Measurements from ENCODE around the gene NETO1.

The NETO1 gene

GRCh38 chr18:72774914-72775313 is 92.9 kb downstream of the NETO1 start (continued):
- no peak for TF ChIP-seq ZNF639 (tag by site-specific recombination; IDR thresholded peaks at IDR 0.05)
- TF ChIP-seq GLIS1 (tag by site-specific recombination; IDR thresholded peaks at IDR 0.05), result no peak
- no peak for TF ChIP-seq FEZF1 (tag by site-specific recombination; IDR thresholded peaks at IDR 0.05)
- TF ChIP-seq ZNF707 (tag by site-specific recombination; IDR thresholded peaks at IDR 0.05), result no peak
- TF ChIP-seq ZBTB11 (tag by site-specific recombination; conservative IDR thresholded peaks at IDR 0.05; ENCODE audit: low read depth), result no peak
- TF ChIP-seq PRDM10 (tag by site-specific recombination; IDR thresholded peaks at IDR 0.05), result no peak
- TF ChIP-seq ZNF248 (tag by site-specific recombination; IDR thresholded peaks at IDR 0.05), result no peak
- no peak for TF ChIP-seq ZNF76 (tag by site-specific recombination; IDR thresholded peaks at IDR 0.05; ENCODE audit: borderline replicate concordance, low read depth)
- no peak for TF ChIP-seq ZFHX2 (tag by site-specific recombination; conservative IDR thresholded peaks at IDR 0.05)
- no peak for TF ChIP-seq ZBTB21 (tag by site-specific recombination; IDR thresholded peaks at IDR 0.05)
- no peak for TF ChIP-seq ZNF19 (tag by site-specific recombination; IDR thresholded peaks at IDR 0.05; ENCODE audit: low read depth)
- no peak for TF ChIP-seq GLIS2 (tag by site-specific recombination; IDR thresholded peaks at IDR 0.05)
- no peak for TF ChIP-seq ZSCAN23 (tag by site-specific recombination; IDR thresholded peaks at IDR 0.05)
- TF ChIP-seq ZNF175 (tag by site-specific recombination; IDR thresholded peaks at IDR 0.05), result no peak

GRCh38 chr18:72772916-72773315 is 94.9 kb downstream of the NETO1 start:
- Histone ChIP-seq H3K4me1 (ENCODE audit: control insufficient read depth, insufficient read depth, low read length) (no peaks in the 10 kb centered on the region), H3K4me3 (ENCODE audit: low read depth, low read length) (no peak overlapping the region), H3K36me3 (ENCODE audit: control insufficient read depth in 2 of 2, insufficient read depth in 1 of 2, low read length in 2 of 2) (no peaks in the 10 kb centered on the region), H3K27ac (ENCODE audit: extremely low read depth, low read depth, low read length) (no peak overlapping the region), H3K9me3 (ENCODE audit: control insufficient read depth, insufficient read depth, low read depth, low read length) (no peaks in the 10 kb centered on the region)
- CTCF ChIA-PET, result interaction anchor here (0.7 to 1.3 kb wide), 2 partner anchors 10 to 217 kb away, joined by 3 read pairs; no protein-coding TSS in a partner anchor
- POLR2A ChIA-PET, result no interaction called here
- no peak for TF ChIP-seq ZNF837 (tag by site-specific recombination; IDR thresholded peaks at IDR 0.05)
- TF ChIP-seq ZNF629 (tag by site-specific recombination; IDR thresholded peaks at IDR 0.05), result no peak
- no peak for TF ChIP-seq ZNF184 (tag by site-specific recombination; IDR thresholded peaks at IDR 0.05)
- no peak for TF ChIP-seq PRDM10 (tag by site-specific recombination; IDR thresholded peaks at IDR 0.05)
- no peak for TF ChIP-seq ZNF777 (tag by site-specific recombination; IDR thresholded peaks at IDR 0.05; ENCODE audit: borderline replicate concordance)
- TF ChIP-seq KLF16 (tag by site-specific recombination; IDR thresholded peaks at IDR 0.05), result no peak
- TF ChIP-seq ZNF394 (tag by site-specific recombination; IDR thresholded peaks at IDR 0.05; ENCODE audit: borderline replicate concordance), result no peak
- TF ChIP-seq ZNF549 (tag by site-specific recombination; IDR thresholded peaks at IDR 0.05), result no peak
- TF ChIP-seq ZBTB44 (tag by site-specific recombination; IDR thresholded peaks at IDR 0.05), result no peak

Data from HEK293 (cell line).